ENCODE data around the gene MYO15A. TPM values are rescaled to one million over a fixed set of nuclear protein-coding genes. Genes with fewer than 3 reads are reported as not detected.

MYO15A gene
- total RNA-seq, 1 experiment from 2014 or later: 0.28 TPM

GRCh38 chr17:18194394-18194793 lies 85.8 kb downstream of the MYO15A start:
- BruUV-seq (replicated peaks): no TSS peak
- no peak for DNase-seq (ENCODE audit: low spot score)
- H3K4me3 ChIP-seq (ENCODE audit: low read depth, low read length, poor library complexity, severe bottlenecking): no peak overlapping the region
- no peaks in the 10 kb centered on the region for H3K27me3 ChIP-seq (replicated peaks; ENCODE audit: insufficient read depth, low read depth, low read length, poor library complexity)
- intact Hi-C loops (cut with micrococcal nuclease; ENCODE audit: unreplicated experiment): no loop called here
- H3K27ac ChIP-seq (ENCODE audit: low read depth, low read length, poor library complexity, severe bottlenecking): no peak overlapping the region
- no peaks in the 10 kb centered on the region for H3K4me1 ChIP-seq (ENCODE audit: insufficient read depth, low read length, poor library complexity, severe bottlenecking)
- TF ChIP-seq CTCF (conservative IDR thresholded peaks at IDR 0.05; ENCODE audit: low read depth, low read length): no peak
- no peak for TF ChIP-seq EZH2 (IDR thresholded peaks at IDR 0.05; ENCODE audit: borderline replicate concordance, low read depth, low read length, poor library complexity, severe bottlenecking)
- H3K9me3 ChIP-seq (ENCODE audit: low read depth, low read length, poor library complexity, severe bottlenecking): no peaks in the 10 kb centered on the region
- H3K36me3 ChIP-seq (ENCODE audit: insufficient read depth, low read length, poor library complexity, severe bottlenecking): peaks cover 56% of the 10 kb centered on the region
- POLR2A ChIA-PET (ENCODE audit: low non-redundant PET): no interaction called here
- CTCF ChIA-PET: no interaction called here

GRCh38 chr17:18194804-18195203 lies 86.2 kb downstream of the MYO15A start:
- POLR2A ChIA-PET (ENCODE audit: low non-redundant PET): no interaction called here
- CTCF ChIA-PET: no interaction called here
- peaks cover 60% of the 10 kb centered on the region for H3K36me3 ChIP-seq (ENCODE audit: insufficient read depth, low read length, poor library complexity, severe bottlenecking)

GRCh38 chr17:18195246-18195645 lies 86.7 kb downstream of the MYO15A start:
- POLR2A ChIA-PET (ENCODE audit: low non-redundant PET): no interaction called here
- no peaks in the 10 kb centered on the region for H3K27me3 ChIP-seq (replicated peaks; ENCODE audit: insufficient read depth, low read depth, low read length, poor library complexity)

More at GRCh38 chr17:18194804-18195203, 86.2 kb downstream of the MYO15A start:
- Histone ChIP-seq H3K9me3 (ENCODE audit: low read depth, low read length, poor library complexity, severe bottlenecking) (no peaks in the 10 kb centered on the region), H3K4me3 (ENCODE audit: low read depth, low read length, poor library complexity, severe bottlenecking) (no peak overlapping the region), H3K4me1 (ENCODE audit: insufficient read depth, low read length, poor library complexity, severe bottlenecking) (no peaks in the 10 kb centered on the region), H3K27ac (ENCODE audit: low read depth, low read length, poor library complexity, severe bottlenecking) (no peak overlapping the region), H3K27me3 (replicated peaks; ENCODE audit: insufficient read depth, low read depth, low read length, poor library complexity) (no peaks in the 10 kb centered on the region)
- DNase-seq (ENCODE audit: low spot score): no peak
- BruUV-seq (replicated peaks): no TSS peak
- TF ChIP-seq CTCF (conservative IDR thresholded peaks at IDR 0.05; ENCODE audit: low read depth, low read length) (no peak), EZH2 (IDR thresholded peaks at IDR 0.05; ENCODE audit: borderline replicate concordance, low read depth, low read length, poor library complexity, severe bottlenecking) (no peak)
- intact Hi-C loops (cut with micrococcal nuclease; ENCODE audit: unreplicated experiment): no loop called here

More at GRCh38 chr17:18195246-18195645, 86.7 kb downstream of the MYO15A start:
- Histone ChIP-seq H3K4me1 (ENCODE audit: insufficient read depth, low read length, poor library complexity, severe bottlenecking) (no peaks in the 10 kb centered on the region), H3K27ac (ENCODE audit: low read depth, low read length, poor library complexity, severe bottlenecking) (peak overlapping the region; percentile 29), H3K9me3 (ENCODE audit: low read depth, low read length, poor library complexity, severe bottlenecking) (no peaks in the 10 kb centered on the region), H3K36me3 (ENCODE audit: insufficient read depth, low read length, poor library complexity, severe bottlenecking) (peaks cover 60% of the 10 kb centered on the region), H3K4me3 (ENCODE audit: low read depth, low read length, poor library complexity, severe bottlenecking) (no peak overlapping the region)
- no TSS peak for BruUV-seq (replicated peaks)
- intact Hi-C loops (cut with micrococcal nuclease; ENCODE audit: unreplicated experiment): no loop called here
- CTCF ChIA-PET: no interaction called here
- DNase-seq (ENCODE audit: low spot score): no peak
- TF ChIP-seq CTCF (conservative IDR thresholded peaks at IDR 0.05; ENCODE audit: low read depth, low read length): no peak
- no peak for TF ChIP-seq EZH2 (IDR thresholded peaks at IDR 0.05; ENCODE audit: borderline replicate concordance, low read depth, low read length, poor library complexity, severe bottlenecking)
